ENCODE data around the gene MKLN1. TPM values are rescaled to one million over a fixed set of nuclear protein-coding genes. Genes with fewer than 3 reads are reported as not detected.

MKLN1 gene
- total and polyA plus RNA-seq, 10 of the 15 experiments (the other 5 are each of a cell fraction or from before 2014, with no cell fraction given) = 13.6 to 55.8 (median 29.3) TPM

DNA sequence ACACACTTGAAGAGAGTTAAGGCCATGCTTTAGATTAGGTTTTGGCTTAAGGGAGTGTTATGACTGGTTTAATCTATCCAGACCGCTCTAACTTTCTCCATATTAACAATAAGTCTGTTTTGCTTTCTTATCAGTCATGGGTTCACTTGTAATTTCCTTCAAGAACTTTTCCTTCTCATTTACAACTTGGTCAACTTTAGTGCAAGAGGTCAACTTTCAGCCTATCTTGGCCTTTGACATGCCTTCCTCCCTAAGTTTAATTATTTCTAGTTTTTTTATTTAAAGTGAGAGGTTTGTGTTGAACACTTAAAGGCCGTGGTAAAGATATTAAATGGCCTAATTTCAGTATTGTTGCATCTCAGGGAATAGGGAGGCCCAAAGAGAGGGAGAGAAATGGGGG is 75.6 kb downstream of the MKLN1 start:
- no peak overlapping the region for H3K9ac ChIP-seq (ENCODE audit: control insufficient read depth, insufficient read depth, low read length)
- DNase-seq (ENCODE audit: low read depth, low spot score) (no peak), FAIRE-seq (no peak), ATAC-seq (no peak)
- intact Hi-C loops (cut with micrococcal nuclease; ENCODE audit: unreplicated experiment) = no loop called here
- H3K4me3 ChIP-seq = no peak overlapping the region
- POLR2A ChIA-PET = interaction anchor here (0.6 kb wide), 1 partner anchor 180 kb away, joined by 4 read pairs; no protein-coding TSS in a partner anchor
- WGBS (ENCODE audit: insufficient coverage, insufficient replicate concordance, low lambda C conversion rate, missing lambda C conversion rate) = 71% methylated on average over 2 of the region's 2 CpGs
- in situ Hi-C loops (cut with MboI) = no loop called here
- BruUV-seq (replicated peaks) = no TSS peak
- no peak overlapping the region for H2AFZ ChIP-seq (ENCODE audit: control insufficient read depth, low read depth, low read length)
- no peaks in the 10 kb centered on the region for H3K4me1 ChIP-seq (ENCODE audit: control insufficient read depth, insufficient read depth, low read length)
- H3K9me3 ChIP-seq (replicated peaks; ENCODE audit: control insufficient read depth, insufficient read depth, low read length) = peaks cover 8% of the 10 kb centered on the region
- SMC1A ChIA-PET (ENCODE audit: uncharacterized antibody, unreplicated experiment) = interaction anchor here (0.6 to 3.7 kb wide), 3 partner anchors 12 to 83 kb away, joined by 3 to 15 read pairs (median 7); no protein-coding TSS in a partner anchor
- RAD21 ChIA-PET (ENCODE audit: unreplicated experiment) = no interaction called here
- no peak overlapping the region for H3K27ac ChIP-seq (ENCODE audit: control insufficient read depth, insufficient read depth)
- TF ChIP-seq TBL1XR1 (IDR thresholded peaks at IDR 0.05; ENCODE audit: low read depth, low read length) (no peak), YY1 (IDR thresholded peaks at IDR 0.05; ENCODE audit: low read depth, low read length) (no peak), EED (IDR thresholded peaks at IDR 0.05; ENCODE audit: low read depth) (no peak), GATAD2B (conservative IDR thresholded peaks at IDR 0.05; ENCODE audit: low read depth) (no peak), RAD51 (IDR thresholded peaks at IDR 0.05) (no peak), E4F1 (IDR thresholded peaks at IDR 0.05; ENCODE audit: borderline replicate concordance, partially characterized antibody) (no peak), GABPA (IDR thresholded peaks at IDR 0.05; ENCODE audit: low read depth) (no peak), PML (IDR thresholded peaks at IDR 0.05; ENCODE audit: low read length) (no peak), RELB (IDR thresholded peaks at IDR 0.05; ENCODE audit: low read depth) (no peak), USF2 (IDR thresholded peaks at IDR 0.05; ENCODE audit: borderline replicate concordance, low read depth, low read length) (no peak), CHD2 (IDR thresholded peaks at IDR 0.05; ENCODE audit: borderline replicate concordance, low read depth, low read length) (no peak), POU2F2 (IDR thresholded peaks at IDR 0.05; ENCODE audit: borderline replicate concordance, low read depth, low read length) (no peak), ZBED1 (IDR thresholded peaks at IDR 0.05; ENCODE audit: borderline replicate concordance) (no peak)
- TF ChIP-seq, protein P1, sequence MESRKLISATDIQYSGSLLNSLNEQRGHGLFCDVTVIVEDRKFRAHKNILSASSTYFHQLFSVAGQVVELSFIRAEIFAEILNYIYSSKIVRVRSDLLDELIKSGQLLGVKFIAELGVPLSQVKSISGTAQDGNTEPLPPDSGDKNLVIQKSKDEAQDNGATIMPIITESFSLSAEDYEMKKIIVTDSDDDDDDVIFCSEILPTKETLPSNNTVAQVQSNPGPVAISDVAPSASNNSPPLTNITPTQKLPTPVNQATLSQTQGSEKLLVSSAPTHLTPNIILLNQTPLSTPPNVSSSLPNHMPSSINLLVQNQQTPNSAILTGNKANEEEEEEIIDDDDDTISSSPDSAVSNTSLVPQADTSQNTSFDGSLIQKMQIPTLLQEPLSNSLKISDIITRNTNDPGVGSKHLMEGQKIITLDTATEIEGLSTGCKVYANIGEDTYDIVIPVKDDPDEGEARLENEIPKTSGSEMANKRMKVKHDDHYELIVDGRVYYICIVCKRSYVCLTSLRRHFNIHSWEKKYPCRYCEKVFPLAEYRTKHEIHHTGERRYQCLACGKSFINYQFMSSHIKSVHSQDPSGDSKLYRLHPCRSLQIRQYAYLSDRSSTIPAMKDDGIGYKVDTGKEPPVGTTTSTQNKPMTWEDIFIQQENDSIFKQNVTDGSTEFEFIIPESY (IDR thresholded peaks at IDR 0.05) = no peak
- no peaks in the 10 kb centered on the region for H3K79me2 ChIP-seq (ENCODE audit: control insufficient read depth, insufficient read depth, low read length)
- CTCF ChIA-PET = no interaction called here
- H4K20me1 ChIP-seq (ENCODE audit: control insufficient read depth, insufficient read depth) = no peaks in the 10 kb centered on the region
- no peaks in the 10 kb centered on the region for H3K27me3 ChIP-seq (replicated peaks in 1 of 2; ENCODE audit: control insufficient read depth in 2 of 2, insufficient read depth in 2 of 2, low read length in 1 of 2)
- H3K4me2 ChIP-seq (ENCODE audit: control insufficient read depth, insufficient read depth) = no peak overlapping the region
- H3K36me3 ChIP-seq (ENCODE audit: control insufficient read depth in 2 of 2, insufficient read depth in 2 of 2, low read length in 1 of 2) = peaks cover 0 to 3% of the 10 kb centered on the region in 2 experiments; a peak in 2 of 4 replicates

Measured in GM12878 (cell line).